Measurements from ENCODE around the gene PARP8.
"Not testable (repeated sequence)": the region's sequence is repeated elsewhere in the genome, so short reads cannot be mapped to it uniquely, and the experiment has no call there.

Gene PARP8, protein sequence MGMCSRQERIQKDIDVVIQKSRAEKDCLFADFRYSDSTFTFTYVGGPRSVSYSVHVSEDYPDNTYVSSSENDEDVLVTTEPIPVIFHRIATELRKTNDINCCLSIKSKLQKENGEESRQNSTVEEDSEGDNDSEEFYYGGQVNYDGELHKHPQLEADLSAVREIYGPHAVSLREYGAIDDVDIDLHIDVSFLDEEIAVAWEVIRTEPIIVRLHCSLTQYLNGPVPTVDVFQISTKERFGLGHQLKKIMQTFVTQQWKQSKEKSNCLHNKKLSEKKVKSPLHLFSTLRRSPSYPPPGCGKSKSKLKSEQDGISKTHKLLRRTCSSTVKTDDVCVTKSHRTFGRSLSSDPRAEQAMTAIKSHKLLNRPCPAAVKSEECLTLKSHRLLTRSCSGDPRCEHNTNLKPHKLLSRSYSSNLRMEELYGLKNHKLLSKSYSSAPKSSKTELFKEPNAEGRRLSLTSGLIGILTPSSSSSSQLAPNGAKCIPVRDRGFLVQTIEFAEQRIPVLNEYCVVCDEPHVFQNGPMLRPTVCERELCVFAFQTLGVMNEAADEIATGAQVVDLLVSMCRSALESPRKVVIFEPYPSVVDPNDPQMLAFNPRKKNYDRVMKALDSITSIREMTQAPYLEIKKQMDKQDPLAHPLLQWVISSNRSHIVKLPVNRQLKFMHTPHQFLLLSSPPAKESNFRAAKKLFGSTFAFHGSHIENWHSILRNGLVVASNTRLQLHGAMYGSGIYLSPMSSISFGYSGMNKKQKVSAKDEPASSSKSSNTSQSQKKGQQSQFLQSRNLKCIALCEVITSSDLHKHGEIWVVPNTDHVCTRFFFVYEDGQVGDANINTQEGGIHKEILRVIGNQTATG

DNA sequence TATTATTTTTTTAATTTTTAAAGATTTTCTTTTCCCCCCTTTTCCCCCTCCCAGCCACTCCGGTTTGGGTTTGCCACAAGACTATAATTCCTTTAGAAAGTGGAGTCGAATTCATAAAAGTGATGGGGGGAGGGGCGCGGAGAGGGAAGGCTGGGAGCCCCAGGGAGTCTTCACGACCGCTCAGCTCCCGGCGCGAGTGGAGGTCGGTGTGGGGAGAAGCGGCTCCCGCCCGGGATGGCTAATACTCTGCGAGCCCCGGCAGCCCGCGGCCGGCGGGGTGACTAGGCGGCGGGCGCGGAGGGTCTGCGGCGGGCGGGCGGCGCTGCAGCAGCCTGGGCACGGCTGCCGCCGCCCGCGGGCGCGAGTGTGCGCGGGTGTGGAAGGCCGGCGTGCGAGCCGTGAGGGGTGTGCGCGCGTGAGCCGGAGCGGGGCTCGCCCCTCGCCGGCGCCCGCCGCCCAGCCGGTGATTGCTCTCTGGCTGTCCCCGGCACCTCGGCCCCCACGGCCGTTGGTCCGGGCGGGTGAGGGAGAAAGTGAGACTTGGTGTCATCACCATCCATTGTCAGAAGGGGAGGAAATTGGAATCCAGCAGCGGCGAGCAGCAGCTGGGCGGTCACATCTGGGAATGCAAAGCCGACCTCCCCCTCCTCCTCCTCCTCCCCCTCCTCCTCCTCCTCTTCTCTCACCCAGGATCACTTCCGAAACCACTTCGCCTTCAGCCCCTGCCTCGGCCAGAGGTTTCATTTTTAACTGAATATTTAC is at the start of gene PARP8:
Gene PARP8 (plus strand): TSS at position 377 of the 762 bp plus-strand sequence. CDS start 459 bp downstream, outside the sequence.
- DNase-seq, result peak; percentile 29

DNA sequence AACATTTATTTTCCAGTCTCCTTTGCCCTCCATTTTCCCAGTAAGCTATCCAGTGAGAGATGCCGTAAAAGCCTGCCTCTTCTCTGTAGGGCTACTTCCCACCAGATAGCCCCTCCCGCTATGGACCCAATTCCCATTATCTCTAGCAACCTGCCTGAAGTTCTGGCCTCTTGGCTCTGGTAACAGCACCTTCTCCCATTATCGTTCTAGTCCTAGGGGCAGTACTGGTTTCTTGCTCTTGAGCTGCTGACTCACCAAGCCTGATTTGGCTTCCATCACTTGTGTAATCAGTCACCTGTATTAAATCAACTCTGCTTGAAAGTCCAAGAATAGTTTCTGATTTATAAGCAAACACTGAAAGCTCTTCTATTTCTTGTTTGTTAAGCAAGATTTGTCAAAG is 42.8 kb upstream of the PARP8 start:
- no peak for DNase-seq

DNA sequence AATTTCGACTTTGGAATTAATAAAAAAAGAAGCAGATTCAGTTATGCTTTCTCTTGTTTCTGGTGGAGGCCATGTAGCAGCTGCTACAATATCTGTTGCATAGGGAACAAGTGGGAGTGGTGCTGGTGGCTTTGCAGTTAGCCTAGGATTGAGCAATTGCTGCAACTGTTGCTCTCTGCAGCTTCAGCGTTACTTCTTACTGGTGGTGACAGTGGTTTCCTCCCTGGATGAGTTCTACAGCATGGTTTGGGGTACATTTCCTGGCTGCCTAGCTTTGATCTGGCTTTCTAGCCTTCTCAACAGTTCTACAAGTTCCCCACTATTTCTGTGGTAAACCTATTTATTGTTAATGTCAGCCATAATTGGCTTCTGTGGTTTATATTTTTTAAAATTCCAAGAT is 31.6 kb upstream of the PARP8 start:
- peak; percentile 1 for DNase-seq

DNA sequence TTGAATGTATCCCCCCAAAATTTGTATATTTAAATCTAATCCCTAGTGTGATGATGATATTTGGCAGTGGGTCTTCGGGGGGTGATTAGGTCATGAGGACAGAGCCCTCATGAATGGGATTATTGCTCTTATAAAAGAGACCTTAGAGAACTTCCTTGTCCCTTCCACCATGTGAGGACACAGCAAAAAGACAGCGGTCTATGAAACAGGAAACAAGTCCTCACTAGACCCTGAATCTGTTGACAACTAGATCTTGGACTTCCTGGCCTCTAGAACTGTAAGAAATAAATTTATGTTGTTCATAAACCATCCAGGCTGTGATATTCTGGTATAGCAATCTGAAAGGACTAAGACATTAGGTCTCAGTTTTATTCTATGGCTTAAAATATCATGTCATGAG is 28.9 kb upstream of the PARP8 start:
- not testable (repeated sequence) for DNase-seq

- no peak for DNase-seq
These were observed 19.8 kb upstream of the PARP8 start for GRCh38 chr5:50646591-50646990.

DNA sequence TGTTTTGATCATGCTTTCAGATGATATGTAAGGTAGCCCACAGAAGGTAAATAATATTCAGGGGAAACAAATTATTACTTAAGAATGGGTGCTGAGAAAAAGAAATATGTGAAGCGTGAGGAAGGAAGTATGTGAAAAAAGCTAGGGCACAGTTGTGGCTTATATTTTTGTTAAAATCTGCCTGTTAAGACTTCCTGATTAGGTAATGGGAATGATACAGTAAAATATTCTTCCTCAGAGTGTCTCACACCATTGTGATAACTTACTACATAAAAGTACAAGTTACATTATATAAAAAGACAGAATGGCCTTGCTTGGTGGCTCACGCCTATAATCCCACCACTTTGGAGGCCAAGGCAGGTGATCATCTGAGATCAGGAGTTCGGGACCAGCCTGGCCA is 18.7 kb upstream of the PARP8 start:
- no peak for DNase-seq

DNA sequence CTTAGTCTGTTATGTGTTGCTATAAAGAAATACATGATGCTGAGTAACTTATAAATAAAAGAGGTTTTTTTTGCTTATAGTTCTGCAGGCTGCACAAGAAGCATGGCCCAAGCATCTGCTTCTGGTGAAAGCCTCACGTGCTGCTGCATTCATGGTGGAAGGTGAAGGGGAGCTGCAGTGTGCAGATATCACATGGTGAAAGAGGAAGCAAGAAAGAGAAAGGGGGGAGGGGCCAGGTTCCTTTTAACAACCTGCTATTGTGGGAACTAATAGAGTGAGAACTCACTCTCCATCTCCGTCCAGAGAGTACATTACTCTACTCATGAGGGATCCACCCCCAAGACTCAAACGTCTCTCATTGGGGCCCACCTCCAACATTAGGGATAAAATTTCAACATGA is 12.5 kb upstream of the PARP8 start:
- DNase-seq, result no peak

DNA sequence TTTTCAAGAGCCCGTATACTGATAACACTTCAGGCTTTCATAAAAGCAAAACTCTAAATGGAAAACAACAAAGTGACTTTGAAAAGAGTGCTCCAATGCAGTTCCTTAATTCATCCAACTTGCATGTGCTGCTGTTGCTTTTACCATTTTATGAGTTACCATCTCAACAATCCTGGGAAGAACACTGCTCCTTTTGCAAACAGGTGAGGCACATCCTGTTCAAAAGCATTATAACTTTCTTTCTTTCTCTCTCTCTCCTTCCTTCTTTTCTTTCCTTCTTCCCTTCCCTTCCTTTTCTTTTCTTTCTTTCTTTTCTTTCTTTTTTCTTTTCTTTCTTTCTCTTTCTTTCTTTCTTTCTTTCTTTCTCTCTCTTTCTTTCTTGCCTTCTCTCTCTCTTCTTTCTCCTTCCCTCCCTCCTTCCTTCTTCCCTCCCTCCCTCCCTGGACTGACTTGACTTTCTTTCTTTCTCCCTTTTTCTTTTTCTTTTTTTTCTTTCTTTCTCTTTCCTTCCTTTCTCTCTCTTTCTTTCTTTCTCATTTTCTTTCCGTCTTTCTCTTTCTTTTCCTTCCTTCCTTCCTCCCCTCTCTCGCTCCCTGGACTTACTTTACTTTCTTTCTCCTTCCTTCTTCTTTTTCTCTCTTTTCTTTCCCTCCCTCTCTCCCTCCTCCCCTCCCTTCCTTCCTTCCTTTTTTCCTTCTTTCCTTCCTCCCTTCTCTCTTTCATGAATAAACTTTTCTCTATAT is 11.2 kb upstream of the PARP8 start:
- DNase-seq, result no peak

- no peak for DNase-seq
These were observed 10.6 kb upstream of the PARP8 start for GRCh38 chr5:50655810-50656205.

DNA sequence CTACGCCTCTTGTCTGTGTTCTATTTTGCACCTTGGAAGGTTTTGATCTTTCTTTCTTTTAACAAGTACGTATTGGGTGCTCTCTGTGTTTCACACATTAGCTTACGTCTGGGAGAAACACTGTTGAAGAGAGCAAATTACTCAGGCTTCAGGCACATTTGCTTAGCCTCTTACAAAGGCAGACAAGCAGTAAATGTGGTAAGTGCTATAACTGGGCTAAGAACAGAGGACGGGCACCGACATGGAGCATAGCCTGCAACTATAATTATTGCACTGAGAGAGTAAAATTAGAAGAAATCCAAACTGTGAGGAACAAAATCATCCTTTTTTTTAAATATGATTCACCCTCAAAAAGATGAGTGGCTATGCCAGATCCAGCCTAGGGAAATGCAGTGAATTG is 9.4 kb upstream of the PARP8 start:
- DNase-seq, result no peak

GRCh38 chr5:50658246-50658645 is 8.2 kb upstream of the PARP8 start:
- no peak for DNase-seq

GRCh38 chr5:50663636-50664035 is 2.8 kb upstream of the PARP8 start:
- no peak for DNase-seq

- no peak for DNase-seq
These were observed 1.3 kb upstream of the PARP8 start for GRCh38 chr5:50665091-50665490.

DNA sequence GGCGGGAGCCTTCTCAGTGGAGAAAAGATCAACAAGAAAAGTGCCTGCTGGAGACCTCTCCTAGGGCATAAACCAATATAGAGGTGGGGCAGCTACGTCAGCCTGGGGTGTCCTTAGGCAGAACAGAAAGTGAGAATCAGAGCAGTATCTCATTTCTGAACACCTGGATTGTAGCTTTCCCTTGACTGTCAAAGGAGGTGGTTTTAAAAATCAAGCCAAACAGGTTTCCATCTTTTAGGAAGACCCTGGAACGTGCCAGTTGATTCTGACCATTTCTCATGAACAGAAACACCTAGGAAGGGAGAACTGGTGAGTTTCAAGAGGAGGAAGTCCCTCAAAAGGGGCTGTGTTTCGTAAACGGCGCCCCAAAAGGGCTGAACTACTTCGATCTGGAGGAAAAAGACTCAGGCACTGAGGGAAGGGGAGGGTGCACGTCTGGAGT is 655 bp upstream of the PARP8 start:
- peak; percentile 7 for DNase-seq

DNA sequence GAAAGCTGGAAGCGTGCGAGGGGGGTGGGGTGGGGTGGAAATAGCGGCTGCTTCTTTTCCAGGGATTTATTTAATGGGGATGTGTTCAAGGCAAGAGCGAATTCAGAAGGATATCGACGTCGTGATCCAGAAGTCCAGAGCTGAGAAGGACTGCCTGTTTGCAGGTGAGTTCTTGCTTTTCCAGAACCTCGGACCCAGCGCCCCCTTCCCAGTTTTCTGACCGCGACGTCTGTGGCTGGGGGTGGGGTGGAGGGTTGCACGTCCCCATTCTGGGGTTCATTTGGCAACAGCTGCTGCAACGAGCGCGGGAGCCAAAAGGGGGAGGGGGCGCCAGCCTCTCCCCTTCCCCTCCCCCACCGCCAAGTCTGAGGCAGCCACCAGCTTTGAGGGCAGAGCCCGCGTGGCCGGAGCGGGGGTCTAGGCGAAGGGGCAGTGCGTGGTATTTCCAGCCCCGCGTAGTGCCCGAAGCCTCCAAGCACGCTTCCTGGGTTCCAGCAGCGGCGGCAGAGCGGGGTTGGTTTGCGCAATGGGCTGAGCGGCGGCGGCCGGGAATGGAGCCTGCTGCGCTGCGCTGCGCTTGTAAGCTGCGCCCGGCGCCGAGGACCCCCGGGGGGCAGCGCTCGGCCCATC is 701 bp downstream of the PARP8 start:
- DNase-seq, result peak; percentile 38

DNA sequence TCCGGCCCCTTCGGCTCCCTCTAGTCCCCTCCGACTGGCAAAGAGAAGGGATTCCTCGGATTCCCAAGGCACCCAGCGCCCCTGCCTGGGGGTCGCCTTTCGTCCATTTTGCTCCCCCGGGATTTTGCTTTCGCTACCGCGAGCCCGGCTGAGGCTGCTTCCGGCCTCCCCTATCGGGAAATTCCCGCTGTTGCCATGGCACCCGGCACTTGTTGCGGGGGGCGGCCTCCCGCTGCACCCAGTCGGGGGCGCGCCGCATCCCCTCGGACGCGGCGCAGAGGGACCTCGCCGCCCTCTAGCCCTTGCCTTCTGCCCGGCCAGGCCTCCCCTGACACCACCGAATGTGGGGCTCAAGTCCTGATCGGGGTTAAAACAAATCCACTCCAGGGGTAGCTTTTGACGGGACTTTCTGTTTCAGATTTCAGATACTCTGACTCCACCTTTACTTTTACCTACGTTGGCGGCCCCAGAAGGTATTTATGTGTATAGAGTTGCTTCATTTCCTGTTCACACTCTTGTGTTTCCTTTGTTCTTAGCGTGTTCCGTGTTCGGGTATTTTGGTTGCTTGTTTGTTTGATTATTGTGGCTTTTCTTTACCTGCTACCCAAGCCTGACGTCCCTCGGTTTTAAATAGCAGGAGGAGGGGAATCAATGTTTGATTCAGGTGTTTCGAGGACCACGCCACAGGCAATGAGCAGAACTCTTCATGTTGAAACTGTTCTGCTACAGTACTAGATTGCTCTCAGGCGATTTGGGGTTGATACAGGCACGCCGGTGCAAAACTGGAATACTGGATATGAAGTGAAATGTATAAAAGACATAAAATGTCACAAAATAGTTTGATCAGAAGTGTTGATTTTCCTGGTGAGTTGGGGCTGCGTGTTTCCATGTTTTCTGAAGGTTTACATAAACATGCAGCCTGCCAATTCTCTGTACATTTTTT is 1.5 kb downstream of the PARP8 start:
- peak; percentile 85 for DNase-seq

DNA sequence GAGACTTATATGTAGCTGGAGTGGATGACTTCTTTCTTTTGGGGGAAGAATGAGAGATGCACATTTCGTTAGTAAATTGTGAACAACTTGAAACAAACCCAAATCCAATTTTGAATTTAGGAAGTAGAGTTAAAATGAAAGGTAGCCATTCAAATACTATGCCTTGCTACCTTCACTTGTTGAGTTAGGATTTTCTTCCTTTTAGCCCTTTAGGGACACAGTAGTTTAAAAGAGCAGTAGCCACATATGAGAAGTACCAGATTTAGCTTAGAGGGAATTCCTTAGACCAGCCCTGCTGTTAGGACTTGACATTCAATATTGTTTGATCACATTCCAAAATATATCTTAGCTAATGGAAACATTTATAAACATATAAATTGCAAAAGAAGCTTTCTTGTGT is 2.2 kb downstream of the PARP8 start:
- not testable (repeated sequence) for DNase-seq

DNA sequence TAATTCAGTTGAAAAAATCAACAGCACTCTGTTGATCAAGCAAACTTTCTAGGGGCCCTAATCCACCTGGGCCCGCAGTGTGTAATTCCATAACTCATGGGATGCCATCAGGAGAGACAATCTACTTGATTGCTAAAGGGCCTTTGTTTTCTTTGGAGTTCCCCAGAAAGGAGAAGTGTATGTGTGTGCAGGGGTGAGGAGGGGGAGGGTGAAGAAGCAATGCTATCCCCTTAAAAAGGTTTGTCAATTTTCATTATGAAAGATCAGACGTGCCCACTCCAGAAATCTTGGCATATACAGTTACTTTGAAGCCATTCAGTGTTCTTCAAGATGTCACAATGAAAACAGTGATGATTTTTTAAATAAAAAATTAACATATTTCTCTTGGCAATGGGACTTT is 6.2 kb downstream of the PARP8 start:
- DNase-seq, result no peak

DNA sequence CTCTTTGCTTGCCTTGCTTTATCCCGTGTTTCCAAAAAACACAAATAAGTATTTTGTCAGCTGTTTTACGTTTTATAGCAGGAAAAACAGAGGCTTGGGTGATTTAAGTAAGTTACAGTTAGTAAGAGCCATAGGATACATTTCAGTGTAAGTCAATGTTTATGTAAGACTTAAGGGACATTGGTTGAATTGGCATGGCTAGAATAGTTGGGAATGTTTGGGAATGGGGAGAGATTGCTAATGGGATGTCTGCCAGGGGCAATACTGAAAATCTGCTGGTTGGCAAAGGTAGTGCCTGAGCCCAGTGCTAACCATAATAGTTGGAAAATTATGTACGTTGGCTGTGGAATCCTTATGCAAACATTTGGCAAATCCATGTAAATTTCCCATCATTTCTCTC is 7.0 kb downstream of the PARP8 start:
- DNase-seq, result not testable (repeated sequence)

DNA sequence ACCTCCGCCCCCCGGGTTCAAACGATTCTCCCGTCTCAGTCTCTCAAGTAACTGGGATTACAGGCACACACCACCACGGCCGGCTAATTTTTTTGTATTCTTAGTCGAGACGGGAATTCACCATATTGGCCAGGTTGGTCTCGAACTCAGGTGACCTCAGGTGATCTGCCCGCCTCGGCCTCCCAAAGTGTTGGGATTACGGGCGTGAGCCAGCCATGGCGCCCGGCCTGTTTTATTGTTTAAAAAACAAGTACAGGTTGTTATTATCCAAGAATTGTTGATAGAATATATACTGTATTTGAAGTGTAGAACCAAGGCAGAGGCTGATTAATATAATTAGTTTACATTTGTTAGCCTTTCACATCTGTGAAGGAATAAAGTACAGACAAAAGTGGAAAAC is 8.9 kb downstream of the PARP8 start:
- DNase-seq, result no peak

GRCh38 chr5:50679554-50679953 is 13.1 kb downstream of the PARP8 start:
- DNase-seq, result not testable (repeated sequence)
